GM23338 (cell line): ENCODE data around the gene BTBD9. TPM values are rescaled to one million over a fixed set of nuclear protein-coding genes. Genes with fewer than 3 reads are reported as not detected.

Experiments used
- ATAC-seq: fragments of 200-7000 bp; cut with Tn5 transposase; 3 replicates; pipeline ENCODE4 v1.9.1; 2020
- DNase-seq: peaks from one replicate; pipeline ENCODE4 v3.0.0-alpha.2; 2015; ENCODE audit warnings: low spot score
- H2AFZ ChIP-seq: fragments of 200-600 bp; sonication (generic); 2 replicates; pipeline ENCODE4 v1.8.0; 2016; ENCODE audit warnings: antibody characterized with exemption, mild to moderate bottlenecking, moderate library complexity
- H3F3A ChIP-seq: fragments of 200-600 bp; sonication (generic); replicated peaks from 2 replicates; pipeline ENCODE4 v1.8.0; 2017; ENCODE audit warnings: antibody characterized with exemption, mixed run types, low read depth
- H3K27ac ChIP-seq: fragments of 200-600 bp; sonication (generic); 2 replicates; pipeline ENCODE4 v1.6.1; 2016; ENCODE audit warnings: low read depth
- H3K27me3 ChIP-seq: fragments of 200-600 bp; sonication (generic); 2 replicates; pipeline ENCODE4 v1.8.0; 2016; ENCODE audit warnings: mild to moderate bottlenecking, mixed run types, moderate library complexity; ENCODE audit not compliant: insufficient read depth
- H3K36me3 ChIP-seq: fragments of 200-600 bp; sonication (generic); 2 replicates; pipeline ENCODE4 v1.8.0; 2016; ENCODE audit warnings: mild to moderate bottlenecking; ENCODE audit not compliant: insufficient read depth
- H3K4me1 ChIP-seq: fragments of 200-600 bp; sonication (generic); 2 replicates; pipeline ENCODE4 v1.8.0; 2016; ENCODE audit warnings: mild to moderate bottlenecking, moderate library complexity; ENCODE audit not compliant: insufficient read depth
- H3K4me2 ChIP-seq: fragments of 200-600 bp; sonication (generic); 2 replicates; pipeline ENCODE4 v1.7.1; 2017; ENCODE audit warnings: mixed run types
- H3K4me3 ChIP-seq: fragments of 200-600 bp; sonication (generic); 2 replicates; pipeline ENCODE4 v1.6.1; 2016; ENCODE audit warnings: mixed run types
- H3K79me2 ChIP-seq: fragments of 200-600 bp; sonication (generic); replicated peaks from 2 replicates; pipeline ENCODE4 v1.8.0; 2017; ENCODE audit warnings: mild to moderate bottlenecking; ENCODE audit not compliant: insufficient read depth
- H3K9me2 ChIP-seq: fragments of 200-600 bp; sonication (generic); 2 replicates; pipeline ENCODE4 v1.8.0; 2017; ENCODE audit not compliant: insufficient read depth
- H4K20me1 ChIP-seq: fragments of 200-600 bp; sonication (generic); replicated peaks from 2 replicates; pipeline ENCODE4 v1.8.0; 2017; ENCODE audit warnings: mild to moderate bottlenecking; ENCODE audit not compliant: insufficient read depth
- H3K27ac Mint-ChIP-seq: 2 replicates; pipeline ENCODE4 v1.8.0; 2020; ENCODE audit warnings: inconsistent platforms, mild to moderate bottlenecking, moderate library complexity, mixed read lengths
- H3K27me3 Mint-ChIP-seq: 3 replicates; pipeline ENCODE4 v1.8.0; 2022; ENCODE audit warnings: low read depth, mild to moderate bottlenecking, moderate library complexity, mixed read lengths, inconsistent platforms; ENCODE audit not compliant: insufficient read depth, poor library complexity
- H3K36me3 Mint-ChIP-seq: 3 replicates; pipeline ENCODE4 v1.8.0; 2021; ENCODE audit warnings: low read depth, mild to moderate bottlenecking, inconsistent platforms, moderate library complexity, mixed read lengths
- H3K4me1 Mint-ChIP-seq: 3 replicates; pipeline ENCODE4 v1.8.0; 2020; ENCODE audit warnings: mild to moderate bottlenecking, inconsistent platforms, mixed read lengths
- H3K4me3 Mint-ChIP-seq: 3 replicates; pipeline ENCODE4 v1.8.0; 2021; ENCODE audit warnings: moderate library complexity, mild to moderate bottlenecking, inconsistent platforms, mixed read lengths
- H3K9me3 Mint-ChIP-seq: 3 replicates; pipeline ENCODE4 v1.8.0; 2020; ENCODE audit warnings: moderate library complexity, mild to moderate bottlenecking, inconsistent platforms, mixed read lengths
- CREB1 ChIP-seq: fragments of 250-450 bp; sonication (Bioruptor Pico); IDR thresholded peaks from 2 replicates; pipeline ENCODE4 v1.5.0; 2020; ENCODE audit warnings: low read depth, mild to moderate bottlenecking, moderate library complexity
- EZH2 ChIP-seq: fragments of 200-600 bp; sonication (generic); IDR thresholded peaks from one replicate; pipeline ENCODE4 v1.8.0; 2017; ENCODE audit warnings: antibody characterized with exemption, mild to moderate bottlenecking, low read depth; ENCODE audit not compliant: unreplicated experiment
- EZH2phosphoT487 ChIP-seq: fragments of 200-600 bp; sonication (generic); IDR thresholded peaks from one replicate; pipeline ENCODE4 v1.8.1; 2018; ENCODE audit warnings: antibody characterized with exemption; ENCODE audit not compliant: unreplicated experiment
- JUNB ChIP-seq: IDR thresholded peaks from one replicate; pipeline ENCODE4 v1.6.1; 2016; ENCODE audit warnings: antibody characterized with exemption; ENCODE audit not compliant: unreplicated experiment
- NANOG ChIP-seq: IDR thresholded peaks from 2 replicates; pipeline ENCODE4 v1.6.1; 2016; ENCODE audit warnings: antibody characterized with exemption, borderline replicate concordance
- POLR2AphosphoS5 ChIP-seq: IDR thresholded peaks from 2 replicates; pipeline ENCODE4 v1.6.1; 2016; ENCODE audit warnings: antibody characterized with exemption, low read depth
- STAT1 ChIP-seq: IDR thresholded peaks from one replicate; pipeline ENCODE4 v1.6.1; 2016; ENCODE audit warnings: antibody characterized with exemption; ENCODE audit not compliant: unreplicated experiment
- ZNF114 ChIP-seq: fragments of 250-450 bp; sonication (Bioruptor Pico); IDR thresholded peaks from 2 replicates; pipeline ENCODE4 v1.5.0; 2020; ENCODE audit warnings: mild to moderate bottlenecking, moderate library complexity
- ZNF331 ChIP-seq: fragments of 250-450 bp; sonication (Bioruptor Pico); IDR thresholded peaks from 2 replicates; pipeline ENCODE4 v1.5.0; 2020; ENCODE audit warnings: low read depth, mild to moderate bottlenecking, moderate library complexity
- polyA plus RNA-seq: library from polyadenylated mRNA; unstranded; fragments of >200 nt; fragmentation: Nextera tagmentation; extraction: Ambion mirVana; gene quantifications from 2 replicates; pipeline ENCODE4 v1.2.1, GENCODE V29; 2016
- total RNA-seq: library from RNA; depleted of rRNA; stranded (reverse); fragments of >200 nt; shearing (Covaris generic); gene quantifications from 2 replicates; pipeline ENCODE4 v1.2.3, GENCODE V29; 2014
- TF ChIP-seq, protein P1 (sequence below), 2 experiments: fragments of 200-600 bp in 1 of 2; sonication (generic) in 1 of 2; conservative IDR thresholded peaks; 2 replicates each; pipeline versions ENCODE4 v1.5.1 to v1.6.1; 2016 to 2017; ENCODE audit warnings: antibody characterized with exemption in 2 of 2, low read depth in 2 of 2, mild to moderate bottlenecking in 2 of 2, moderate library complexity in 1 of 2
- TF ChIP-seq, protein P2 (sequence below): fragments of 250-450 bp; sonication (Bioruptor Pico); IDR thresholded peaks from 2 replicates; pipeline ENCODE4 v1.5.0; 2020; ENCODE audit warnings: mild to moderate bottlenecking, moderate library complexity
- TF ChIP-seq, protein P3 (sequence below): IDR thresholded peaks from one replicate; pipeline ENCODE4 v1.6.1; 2018; ENCODE audit warnings: antibody characterized with exemption; ENCODE audit not compliant: unreplicated experiment

BTBD9 gene
- total and polyA plus RNA-seq, 2 experiments from 2014 or later: 4.2 to 5.3 TPM

DNA sequence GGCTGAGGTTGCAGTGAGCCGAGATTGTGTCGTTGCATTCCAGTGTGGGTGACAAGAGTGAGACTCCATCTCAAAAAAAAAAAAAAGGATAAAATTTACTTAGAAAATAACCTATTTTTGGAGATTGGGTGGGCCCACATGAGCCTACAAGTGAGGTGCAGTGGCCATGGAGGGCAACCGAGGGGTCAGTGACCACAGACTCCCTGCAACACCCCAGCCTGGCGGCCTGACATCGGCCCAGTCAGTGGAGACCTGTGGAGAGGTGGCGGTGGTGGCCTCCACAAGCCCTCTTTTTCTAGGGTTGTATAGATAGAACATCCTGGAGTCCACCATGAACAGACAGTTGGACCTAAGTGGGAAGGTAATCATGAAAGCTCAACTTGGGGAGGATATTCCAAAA is 52.7 kb downstream of the BTBD9 start:
- H3K36me3 Mint-ChIP-seq: no peaks in the 10 kb centered on the region
- no peak overlapping the region for H3K27ac Mint-ChIP-seq
- no peak overlapping the region for H3K4me3 ChIP-seq
- no peaks in the 10 kb centered on the region for H3K9me3 Mint-ChIP-seq
- DNase-seq (no peak), ATAC-seq (no peak)
- no peaks in the 10 kb centered on the region for H4K20me1 ChIP-seq
- no peak overlapping the region for H2AFZ ChIP-seq
- H3F3A ChIP-seq: no peaks in the 10 kb centered on the region
- no peak overlapping the region for H3K4me2 ChIP-seq
- no peak overlapping the region for H3K4me3 Mint-ChIP-seq
- TF ChIP-seq, protein P1, sequence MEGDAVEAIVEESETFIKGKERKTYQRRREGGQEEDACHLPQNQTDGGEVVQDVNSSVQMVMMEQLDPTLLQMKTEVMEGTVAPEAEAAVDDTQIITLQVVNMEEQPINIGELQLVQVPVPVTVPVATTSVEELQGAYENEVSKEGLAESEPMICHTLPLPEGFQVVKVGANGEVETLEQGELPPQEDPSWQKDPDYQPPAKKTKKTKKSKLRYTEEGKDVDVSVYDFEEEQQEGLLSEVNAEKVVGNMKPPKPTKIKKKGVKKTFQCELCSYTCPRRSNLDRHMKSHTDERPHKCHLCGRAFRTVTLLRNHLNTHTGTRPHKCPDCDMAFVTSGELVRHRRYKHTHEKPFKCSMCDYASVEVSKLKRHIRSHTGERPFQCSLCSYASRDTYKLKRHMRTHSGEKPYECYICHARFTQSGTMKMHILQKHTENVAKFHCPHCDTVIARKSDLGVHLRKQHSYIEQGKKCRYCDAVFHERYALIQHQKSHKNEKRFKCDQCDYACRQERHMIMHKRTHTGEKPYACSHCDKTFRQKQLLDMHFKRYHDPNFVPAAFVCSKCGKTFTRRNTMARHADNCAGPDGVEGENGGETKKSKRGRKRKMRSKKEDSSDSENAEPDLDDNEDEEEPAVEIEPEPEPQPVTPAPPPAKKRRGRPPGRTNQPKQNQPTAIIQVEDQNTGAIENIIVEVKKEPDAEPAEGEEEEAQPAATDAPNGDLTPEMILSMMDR (conservative IDR thresholded peaks at IDR 0.05; ENCODE audit: low read depth in 2 of 2): no peak
- no peak for TF ChIP-seq STAT1
- TF ChIP-seq CREB1 (CRISPR knock-in tag): no peak
- TF ChIP-seq, protein P2, sequence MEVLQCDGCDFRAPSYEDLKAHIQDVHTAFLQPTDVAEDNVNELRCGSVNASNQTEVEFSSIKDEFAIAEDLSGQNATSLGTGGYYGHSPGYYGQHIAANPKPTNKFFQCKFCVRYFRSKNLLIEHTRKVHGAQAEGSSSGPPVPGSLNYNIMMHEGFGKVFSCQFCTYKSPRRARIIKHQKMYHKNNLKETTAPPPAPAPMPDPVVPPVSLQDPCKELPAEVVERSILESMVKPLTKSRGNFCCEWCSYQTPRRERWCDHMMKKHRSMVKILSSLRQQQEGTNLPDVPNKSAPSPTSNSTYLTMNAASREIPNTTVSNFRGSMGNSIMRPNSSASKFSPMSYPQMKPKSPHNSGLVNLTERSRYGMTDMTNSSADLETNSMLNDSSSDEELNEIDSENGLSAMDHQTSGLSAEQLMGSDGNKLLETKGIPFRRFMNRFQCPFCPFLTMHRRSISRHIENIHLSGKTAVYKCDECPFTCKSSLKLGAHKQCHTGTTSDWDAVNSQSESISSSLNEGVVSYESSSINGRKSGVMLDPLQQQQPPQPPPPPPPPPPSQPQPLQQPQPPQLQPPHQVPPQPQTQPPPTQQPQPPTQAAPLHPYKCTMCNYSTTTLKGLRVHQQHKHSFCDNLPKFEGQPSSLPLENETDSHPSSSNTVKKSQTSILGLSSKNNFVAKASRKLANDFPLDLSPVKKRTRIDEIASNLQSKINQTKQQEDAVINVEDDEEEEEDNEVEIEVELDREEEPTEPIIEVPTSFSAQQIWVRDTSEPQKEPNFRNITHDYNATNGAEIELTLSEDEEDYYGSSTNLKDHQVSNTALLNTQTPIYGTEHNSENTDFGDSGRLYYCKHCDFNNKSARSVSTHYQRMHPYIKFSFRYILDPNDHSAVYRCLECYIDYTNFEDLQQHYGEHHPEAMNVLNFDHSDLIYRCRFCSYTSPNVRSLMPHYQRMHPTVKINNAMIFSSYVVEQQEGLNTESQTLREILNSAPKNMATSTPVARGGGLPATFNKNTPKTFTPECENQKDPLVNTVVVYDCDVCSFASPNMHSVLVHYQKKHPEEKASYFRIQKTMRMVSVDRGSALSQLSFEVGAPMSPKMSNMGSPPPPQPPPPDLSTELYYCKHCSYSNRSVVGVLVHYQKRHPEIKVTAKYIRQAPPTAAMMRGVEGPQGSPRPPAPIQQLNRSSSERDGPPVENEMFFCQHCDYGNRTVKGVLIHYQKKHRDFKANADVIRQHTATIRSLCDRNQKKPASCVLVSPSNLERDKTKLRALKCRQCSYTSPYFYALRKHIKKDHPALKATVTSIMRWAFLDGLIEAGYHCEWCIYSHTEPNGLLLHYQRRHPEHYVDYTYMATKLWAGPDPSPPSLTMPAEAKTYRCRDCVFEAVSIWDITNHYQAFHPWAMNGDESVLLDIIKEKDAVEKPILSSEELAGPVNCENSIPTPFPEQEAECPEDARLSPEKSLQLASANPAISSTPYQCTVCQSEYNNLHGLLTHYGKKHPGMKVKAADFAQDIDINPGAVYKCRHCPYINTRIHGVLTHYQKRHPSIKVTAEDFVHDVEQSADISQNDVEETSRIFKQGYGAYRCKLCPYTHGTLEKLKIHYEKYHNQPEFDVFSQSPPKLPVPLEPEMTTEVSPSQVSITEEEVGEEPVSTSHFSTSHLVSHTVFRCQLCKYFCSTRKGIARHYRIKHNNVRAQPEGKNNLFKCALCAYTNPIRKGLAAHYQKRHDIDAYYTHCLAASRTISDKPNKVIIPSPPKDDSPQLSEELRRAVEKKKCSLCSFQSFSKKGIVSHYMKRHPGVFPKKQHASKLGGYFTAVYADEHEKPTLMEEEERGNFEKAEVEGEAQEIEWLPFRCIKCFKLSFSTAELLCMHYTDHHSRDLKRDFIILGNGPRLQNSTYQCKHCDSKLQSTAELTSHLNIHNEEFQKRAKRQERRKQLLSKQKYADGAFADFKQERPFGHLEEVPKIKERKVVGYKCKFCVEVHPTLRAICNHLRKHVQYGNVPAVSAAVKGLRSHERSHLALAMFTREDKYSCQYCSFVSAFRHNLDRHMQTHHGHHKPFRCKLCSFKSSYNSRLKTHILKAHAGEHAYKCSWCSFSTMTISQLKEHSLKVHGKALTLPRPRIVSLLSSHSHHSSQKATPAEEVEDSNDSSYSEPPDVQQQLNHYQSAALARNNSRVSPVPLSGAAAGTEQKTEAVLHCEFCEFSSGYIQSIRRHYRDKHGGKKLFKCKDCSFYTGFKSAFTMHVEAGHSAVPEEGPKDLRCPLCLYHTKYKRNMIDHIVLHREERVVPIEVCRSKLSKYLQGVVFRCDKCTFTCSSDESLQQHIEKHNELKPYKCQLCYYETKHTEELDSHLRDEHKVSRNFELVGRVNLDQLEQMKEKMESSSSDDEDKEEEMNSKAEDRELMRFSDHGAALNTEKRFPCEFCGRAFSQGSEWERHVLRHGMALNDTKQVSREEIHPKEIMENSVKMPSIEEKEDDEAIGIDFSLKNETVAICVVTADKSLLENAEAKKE: no peak
- no peak for TF ChIP-seq NANOG
- TF ChIP-seq POLR2AphosphoS5: no peak
- TF ChIP-seq, protein P3, sequence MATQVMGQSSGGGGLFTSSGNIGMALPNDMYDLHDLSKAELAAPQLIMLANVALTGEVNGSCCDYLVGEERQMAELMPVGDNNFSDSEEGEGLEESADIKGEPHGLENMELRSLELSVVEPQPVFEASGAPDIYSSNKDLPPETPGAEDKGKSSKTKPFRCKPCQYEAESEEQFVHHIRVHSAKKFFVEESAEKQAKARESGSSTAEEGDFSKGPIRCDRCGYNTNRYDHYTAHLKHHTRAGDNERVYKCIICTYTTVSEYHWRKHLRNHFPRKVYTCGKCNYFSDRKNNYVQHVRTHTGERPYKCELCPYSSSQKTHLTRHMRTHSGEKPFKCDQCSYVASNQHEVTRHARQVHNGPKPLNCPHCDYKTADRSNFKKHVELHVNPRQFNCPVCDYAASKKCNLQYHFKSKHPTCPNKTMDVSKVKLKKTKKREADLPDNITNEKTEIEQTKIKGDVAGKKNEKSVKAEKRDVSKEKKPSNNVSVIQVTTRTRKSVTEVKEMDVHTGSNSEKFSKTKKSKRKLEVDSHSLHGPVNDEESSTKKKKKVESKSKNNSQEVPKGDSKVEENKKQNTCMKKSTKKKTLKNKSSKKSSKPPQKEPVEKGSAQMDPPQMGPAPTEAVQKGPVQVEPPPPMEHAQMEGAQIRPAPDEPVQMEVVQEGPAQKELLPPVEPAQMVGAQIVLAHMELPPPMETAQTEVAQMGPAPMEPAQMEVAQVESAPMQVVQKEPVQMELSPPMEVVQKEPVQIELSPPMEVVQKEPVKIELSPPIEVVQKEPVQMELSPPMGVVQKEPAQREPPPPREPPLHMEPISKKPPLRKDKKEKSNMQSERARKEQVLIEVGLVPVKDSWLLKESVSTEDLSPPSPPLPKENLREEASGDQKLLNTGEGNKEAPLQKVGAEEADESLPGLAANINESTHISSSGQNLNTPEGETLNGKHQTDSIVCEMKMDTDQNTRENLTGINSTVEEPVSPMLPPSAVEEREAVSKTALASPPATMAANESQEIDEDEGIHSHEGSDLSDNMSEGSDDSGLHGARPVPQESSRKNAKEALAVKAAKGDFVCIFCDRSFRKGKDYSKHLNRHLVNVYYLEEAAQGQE: no peak
- TF ChIP-seq JUNB: no peak
- TF ChIP-seq EZH2phosphoT487: no peak
- no peak for TF ChIP-seq ZNF331 (CRISPR knock-in tag)
- no peak for TF ChIP-seq EZH2
- TF ChIP-seq ZNF114 (CRISPR knock-in tag): no peak
- H3K4me1 Mint-ChIP-seq: no peaks in the 10 kb centered on the region
- H3K36me3 ChIP-seq: no peaks in the 10 kb centered on the region
- peaks cover 1% of the 10 kb centered on the region for H3K27me3 Mint-ChIP-seq
- no peaks in the 10 kb centered on the region for H3K4me1 ChIP-seq
- H3K79me2 ChIP-seq: no peaks in the 10 kb centered on the region
- H3K27me3 ChIP-seq: no peaks in the 10 kb centered on the region
- no peak overlapping the region for H3K27ac ChIP-seq
- H3K9me2 ChIP-seq: no peaks in the 10 kb centered on the region
